Peyer's patch (tissue), 4 donors: ENCODE data around the gene ADAMTS1. TPM values are rescaled to one million over a fixed set of nuclear protein-coding genes. Genes with fewer than 3 reads are reported as not detected.

Experiments used
- DNase-seq, 3 donors: peaks; one replicate each; pipeline ENCODE4 v3.0.0-alpha.2; 2017 to 2019
- H3K27ac ChIP-seq, 4 donors: fragments of 200-600 bp; sonication (generic); one replicate each; pipeline ENCODE4 v1.5.1; 2016 to 2019
- H3K27me3 ChIP-seq, 2 donors: fragments of 200-600 bp; sonication (generic); one replicate each; pipeline ENCODE4 v1.5.1; 2019
- H3K36me3 ChIP-seq, 3 donors: fragments of 200-600 bp; sonication (generic); one replicate each; pipeline ENCODE4 v1.5.1; 2016 to 2019
- H3K4me1 ChIP-seq, 4 donors: fragments of 200-600 bp; sonication (generic); one replicate each; pipeline ENCODE4 v1.5.1; 2016 to 2019
- H3K4me3 ChIP-seq, 4 donors: fragments of 200-600 bp; sonication (generic); 1 replicate in 3 of 4; 2 replicates in 1 of 4; pipeline ENCODE4 v1.5.1; 2016 to 2019; ENCODE audit warnings: mild to moderate bottlenecking in 1 of 4
- H3K9me3 ChIP-seq, 4 donors: fragments of 200-600 bp; sonication (generic); one replicate each; pipeline ENCODE4 v1.5.1; 2016 to 2019; ENCODE audit warnings: mild to moderate bottlenecking in 1 of 4
- CTCF ChIP-seq, 6 experiments: fragments of 450-650 bp in 4 of 6; fragments of 200-600 bp in 2 of 6; sonication (generic) in 1 of 6; IDR thresholded peaks; one replicate each; pipeline ENCODE4 v1.5.1; 2017 to 2019; ENCODE audit warnings: antibody characterized with exemption in 6 of 6, mild to moderate bottlenecking in 3 of 6, moderate library complexity in 1 of 6
- POLR2A ChIP-seq, 2 donors: fragments of 450-650 bp; IDR thresholded peaks; one replicate each; pipeline ENCODE4 v1.5.1; 2017; ENCODE audit warnings: antibody characterized with exemption in 2 of 2, mild to moderate bottlenecking in 2 of 2, moderate library complexity in 2 of 2
- total RNA-seq, 4 donors: library from RNA; depleted of rRNA; stranded (reverse); fragments of >200 nt; gene quantifications; one replicate each; pipeline ENCODE4 v1.1.0, GENCODE V29; 2016

The ADAMTS1 gene
- total RNA-seq, 4 donors from 2014 or later: 11.0 to 150 (median 28.8) TPM

- no peak for TF ChIP-seq CTCF (IDR thresholded peaks at IDR 0.05)
- TF ChIP-seq POLR2A (IDR thresholded peaks at IDR 0.05): no peak
- Histone ChIP-seq H3K36me3 (no peaks in the 10 kb centered on the region), H3K27ac (no peak overlapping the region), H3K9me3 (no peaks in the 10 kb centered on the region), H3K27me3 (no peaks in the 10 kb centered on the region), H3K4me3 (no peak overlapping the region), H3K4me1 (no peaks in the 10 kb centered on the region)
- no peak for DNase-seq
Measured at GRCh38 chr21:26813426-26813998, 31.7 kb downstream of the ADAMTS1 start.

GRCh38 chr21:26812173-26812572 is 33.0 kb downstream of the ADAMTS1 start:
- H3K27ac ChIP-seq: no peak overlapping the region
- TF ChIP-seq POLR2A (IDR thresholded peaks at IDR 0.05) (no peak), CTCF (IDR thresholded peaks at IDR 0.05) (no peak)
- no peak for DNase-seq
- H3K9me3 ChIP-seq: no peaks in the 10 kb centered on the region
- no peaks in the 10 kb centered on the region for H3K27me3 ChIP-seq
- H3K36me3 ChIP-seq: no peaks in the 10 kb centered on the region
- H3K4me3 ChIP-seq: no peak overlapping the region
- H3K4me1 ChIP-seq: no peaks in the 10 kb centered on the region

- TF ChIP-seq POLR2A (IDR thresholded peaks at IDR 0.05) (no peak), CTCF (IDR thresholded peaks at IDR 0.05) (no peak)
- no peaks in the 10 kb centered on the region for H3K36me3 ChIP-seq
- no peak for DNase-seq
- H3K27me3 ChIP-seq: no peaks in the 10 kb centered on the region
- H3K4me1 ChIP-seq: no peaks in the 10 kb centered on the region
- H3K9me3 ChIP-seq: no peaks in the 10 kb centered on the region
- no peak overlapping the region for H3K27ac ChIP-seq
- no peak overlapping the region for H3K4me3 ChIP-seq
Measured at GRCh38 chr21:26811482-26811881, 33.7 kb downstream of the ADAMTS1 start.

GRCh38 chr21:26810676-26811415 is 34.4 kb downstream of the ADAMTS1 start:
- no peak overlapping the region for H3K4me3 ChIP-seq
- no peaks in the 10 kb centered on the region for H3K36me3 ChIP-seq
- no peaks in the 10 kb centered on the region for H3K9me3 ChIP-seq
- no peak overlapping the region for H3K27ac ChIP-seq
- H3K4me1 ChIP-seq: no peaks in the 10 kb centered on the region
- H3K27me3 ChIP-seq: no peaks in the 10 kb centered on the region
- no peak for DNase-seq
- TF ChIP-seq POLR2A (IDR thresholded peaks at IDR 0.05) (no peak), CTCF (IDR thresholded peaks at IDR 0.05) (no peak)

GRCh38 chr21:26810266-26810665 is 34.9 kb downstream of the ADAMTS1 start:
- DNase-seq: no peak
- H3K27ac ChIP-seq: no peak overlapping the region
- H3K4me1 ChIP-seq: no peaks in the 10 kb centered on the region
- no peaks in the 10 kb centered on the region for H3K36me3 ChIP-seq
- H3K4me3 ChIP-seq: no peak overlapping the region
- TF ChIP-seq CTCF (IDR thresholded peaks at IDR 0.05) (no peak), POLR2A (IDR thresholded peaks at IDR 0.05) (no peak)
- H3K9me3 ChIP-seq: no peaks in the 10 kb centered on the region
- H3K27me3 ChIP-seq: no peaks in the 10 kb centered on the region
